Dedifferentiated amniotic fluid mesenchymal stem cell (primary cell): ENCODE measurements around the gene MYO1C.
A peak's percentile ranks its signal among the peaks of the same experiment; 100 is the strongest.
"Not testable (repeated sequence)": the region's sequence is repeated elsewhere in the genome, so short reads cannot be mapped to it uniquely, and the experiment has no call there.

ENCODE experiments used
- DNase-seq: peaks from one replicate; pipeline ENCODE4 v3.0.0-alpha.2; 2016; ENCODE audit errors: extremely low spot score

MYO1C gene

DNA sequence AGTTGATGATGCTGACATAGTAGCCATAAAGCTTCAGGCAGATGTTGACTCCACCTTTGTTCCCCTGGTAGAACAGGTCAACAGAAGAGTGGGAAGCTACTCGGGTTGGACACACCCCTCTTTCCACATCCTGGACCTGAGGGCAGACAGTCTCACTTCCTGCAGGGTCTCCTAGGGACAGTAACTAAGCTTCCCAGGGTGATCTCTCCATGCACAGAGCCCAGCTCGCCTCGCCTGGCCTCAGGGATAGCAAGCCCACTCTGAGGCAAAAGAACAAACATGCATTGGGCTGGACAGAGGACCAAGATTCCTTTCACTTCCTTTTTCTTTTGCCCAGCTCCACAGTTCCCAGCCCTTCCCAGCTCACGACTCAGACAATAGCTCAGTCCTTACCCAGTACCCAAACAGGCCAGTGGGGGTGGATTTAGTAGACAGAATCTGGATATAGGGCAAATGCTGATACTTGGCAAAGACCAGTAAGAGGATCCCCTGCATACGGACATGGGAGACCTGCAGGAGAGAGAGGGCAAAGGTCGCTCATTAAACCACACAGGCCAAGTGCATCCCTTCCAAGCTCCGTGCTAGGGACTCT, 16.9 kb upstream of the MYO1C start:
- DNase-seq: no peak

DNA sequence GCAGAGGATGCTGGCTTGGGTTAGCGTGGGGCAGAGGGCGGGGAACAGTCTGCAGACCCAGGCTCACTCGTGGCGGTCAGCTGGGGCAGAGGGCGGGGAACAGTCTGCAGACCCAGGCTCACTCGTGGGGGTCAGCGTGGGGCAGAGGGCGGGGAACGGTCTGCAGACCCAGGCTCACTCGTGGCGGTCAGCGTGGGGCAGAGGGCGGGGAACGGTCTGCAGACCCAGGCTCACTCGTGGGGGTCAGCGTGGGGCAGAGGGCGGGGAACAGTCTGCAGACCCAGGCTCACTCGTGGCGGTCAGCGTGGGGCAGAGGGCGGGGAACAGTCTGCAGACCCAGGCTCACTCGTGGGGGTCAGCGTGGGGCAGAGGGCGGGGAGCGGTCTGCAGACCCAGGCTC, 16.2 kb upstream of the MYO1C start:
- DNase-seq: not testable (repeated sequence)

DNA sequence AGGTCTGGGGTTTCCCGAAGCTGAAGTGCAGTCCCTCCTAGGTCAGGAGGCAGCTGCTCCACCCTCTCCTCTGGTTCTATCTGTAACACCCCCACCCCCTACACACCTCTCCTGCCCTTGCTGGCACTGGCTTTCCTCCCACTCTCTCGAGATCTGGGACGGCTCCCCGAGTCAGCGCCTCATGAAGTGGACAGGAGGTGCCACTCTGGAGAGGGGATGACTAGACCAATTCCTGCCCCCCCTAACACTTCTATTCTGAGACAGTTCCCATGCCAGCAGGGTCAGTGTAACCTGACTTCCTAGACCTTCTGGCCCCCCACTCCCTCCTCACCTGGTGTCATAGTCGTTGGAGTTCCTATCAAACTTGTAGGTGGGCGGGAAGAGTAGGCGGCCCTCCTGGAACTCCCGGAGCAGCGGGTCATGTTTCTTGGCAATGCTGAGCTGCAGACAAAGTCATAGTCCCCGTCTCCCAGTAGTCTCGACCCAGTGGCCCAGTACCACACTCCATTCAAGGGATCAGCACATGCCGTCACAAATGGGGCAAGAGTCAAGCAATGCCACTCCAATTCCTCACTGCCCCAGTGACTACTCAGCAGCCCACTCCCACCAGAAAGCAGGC, 14.3 kb upstream of the MYO1C start:
- DNase-seq: no peak

DNA sequence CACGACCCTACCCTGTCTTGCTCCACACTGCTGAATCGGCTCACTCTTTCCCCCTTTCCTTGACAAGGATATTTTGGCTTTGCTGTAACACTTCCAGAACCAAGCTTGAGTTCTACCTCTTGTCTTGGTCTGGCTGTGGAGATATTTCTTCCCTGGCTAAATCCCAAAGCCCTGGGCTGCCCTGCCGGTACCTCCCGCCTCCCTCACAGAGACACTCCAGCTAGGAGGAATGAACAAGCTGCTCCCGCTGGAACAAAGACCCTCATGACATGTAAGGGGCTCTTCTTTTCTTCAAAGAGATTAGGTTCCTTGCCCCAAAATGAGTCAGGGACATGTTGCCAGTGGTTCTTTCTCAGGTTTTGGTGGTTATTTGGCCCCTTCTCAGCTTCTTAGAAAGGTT, 13.1 kb upstream of the MYO1C start:
- no peak for DNase-seq

DNA sequence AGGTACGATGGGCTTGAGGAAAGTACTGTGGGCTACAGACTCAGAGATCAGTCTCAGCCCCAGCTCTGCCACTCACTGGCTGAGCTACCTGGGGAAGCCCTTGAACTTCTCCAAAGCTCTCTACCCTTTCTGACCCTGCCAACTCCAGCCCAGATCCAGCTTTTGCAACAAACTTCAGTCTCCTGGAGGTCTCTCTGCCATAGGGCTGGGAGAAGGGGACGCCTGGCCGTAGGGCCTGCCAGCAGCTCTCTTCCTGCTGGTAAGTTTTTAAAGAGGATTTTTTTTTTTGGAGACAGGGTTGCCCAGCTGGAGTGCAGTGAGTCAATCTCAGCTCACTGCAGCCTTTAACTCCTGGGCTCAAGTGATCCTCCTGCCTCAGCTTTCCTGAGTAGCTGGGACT, 12.4 kb upstream of the MYO1C start:
- no peak for DNase-seq

DNA sequence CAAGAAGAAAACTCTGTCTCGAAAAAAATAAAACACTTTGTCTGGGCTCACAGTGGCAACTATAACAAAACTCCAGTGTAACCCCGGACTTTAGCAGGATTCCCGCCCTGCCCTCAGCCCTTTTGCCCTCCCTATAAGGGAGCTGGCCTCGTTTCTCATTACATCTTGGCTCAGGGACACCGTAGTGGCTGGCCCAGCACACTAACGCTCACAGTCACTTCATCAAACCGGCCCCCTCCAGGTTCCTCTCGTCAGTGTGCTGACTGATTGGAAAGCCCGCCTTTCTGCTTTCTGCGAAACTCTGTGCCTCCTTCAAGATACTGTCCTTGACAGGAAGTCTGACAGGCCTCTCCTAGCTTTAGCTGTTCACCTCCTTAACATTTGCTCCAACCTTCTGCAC, 11.2 kb upstream of the MYO1C start:
- no peak for DNase-seq

DNA sequence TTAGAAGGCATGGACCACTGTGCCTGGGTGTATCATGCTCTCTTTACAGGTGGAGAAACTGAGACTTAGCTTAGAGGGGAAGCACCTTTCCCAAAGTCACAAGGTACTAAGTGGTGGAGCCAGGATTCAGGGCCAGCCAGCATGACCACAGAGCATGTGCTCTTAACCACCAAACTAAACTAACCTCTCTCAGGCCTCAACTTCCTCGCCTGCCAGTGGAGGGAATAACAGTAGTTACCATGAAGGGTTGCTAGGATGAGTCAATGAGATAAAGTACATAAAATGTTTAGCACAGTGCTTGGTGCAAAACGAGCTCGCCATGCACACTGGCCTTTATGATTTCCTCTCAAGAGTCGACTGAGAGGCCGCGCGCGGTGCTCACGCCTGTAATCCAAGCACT, 6.4 kb upstream of the MYO1C start:
- DNase-seq: no peak

DNA sequence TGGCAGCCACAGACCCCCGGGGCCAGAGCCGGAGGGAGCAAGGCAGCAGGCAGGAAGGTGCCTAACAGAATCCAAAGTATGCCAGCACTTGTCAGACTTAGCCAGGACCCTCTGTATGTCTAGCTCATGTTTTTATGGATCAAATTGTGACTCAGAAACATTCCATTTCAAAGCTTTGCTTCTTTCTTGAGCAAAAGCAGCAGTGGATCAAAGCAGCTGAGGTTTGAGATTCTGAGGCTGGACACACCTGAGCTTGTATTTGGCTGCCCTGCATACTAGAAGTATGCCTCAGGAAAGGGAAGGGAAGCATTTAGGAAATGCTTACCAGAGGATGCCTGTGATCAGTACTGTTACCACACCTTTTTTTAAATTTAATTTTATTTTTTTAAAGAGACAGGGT, 5.7 kb upstream of the MYO1C start:
- DNase-seq: no peak

DNA sequence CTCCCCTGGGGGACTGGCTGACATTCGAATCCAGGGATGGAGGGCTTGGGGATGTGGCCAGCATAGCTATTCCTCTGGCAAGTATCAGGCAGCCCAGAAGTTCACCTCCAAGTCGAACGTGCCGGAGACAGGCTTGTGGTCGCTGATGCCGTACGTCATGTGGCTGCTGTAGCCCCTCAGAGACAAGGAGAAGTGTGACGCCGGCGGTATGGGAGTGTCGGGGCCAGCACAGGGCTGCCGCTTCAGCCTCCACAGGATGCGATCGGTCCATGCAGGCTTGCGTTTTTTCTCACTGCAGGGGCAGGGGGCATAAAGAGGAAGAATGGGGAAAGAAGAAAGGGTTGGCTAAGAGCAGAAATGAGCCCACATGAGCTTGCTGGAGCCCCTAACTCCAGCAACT, 5.3 kb upstream of the MYO1C start:
- DNase-seq: no peak

DNA sequence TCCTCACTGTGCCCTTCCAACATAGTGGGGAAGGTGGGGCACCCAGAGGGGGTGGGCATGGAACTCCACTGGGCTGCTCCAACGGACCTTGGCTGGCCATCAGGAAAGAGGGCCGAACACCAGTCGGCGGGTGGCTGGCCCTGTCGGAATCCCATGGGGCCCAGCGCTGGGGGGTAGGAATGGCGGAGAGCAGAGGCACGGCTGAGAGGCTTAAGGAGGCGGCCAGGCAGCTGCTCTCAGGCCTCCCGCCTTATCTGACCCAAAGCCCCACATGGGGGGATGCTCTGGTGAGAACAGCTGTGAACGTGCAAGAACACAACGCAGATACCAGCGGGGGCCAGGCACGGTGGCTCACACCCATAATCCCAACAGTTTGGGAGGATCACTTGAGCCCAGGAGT, 4.4 kb upstream of the MYO1C start:
- DNase-seq: no peak

DNA sequence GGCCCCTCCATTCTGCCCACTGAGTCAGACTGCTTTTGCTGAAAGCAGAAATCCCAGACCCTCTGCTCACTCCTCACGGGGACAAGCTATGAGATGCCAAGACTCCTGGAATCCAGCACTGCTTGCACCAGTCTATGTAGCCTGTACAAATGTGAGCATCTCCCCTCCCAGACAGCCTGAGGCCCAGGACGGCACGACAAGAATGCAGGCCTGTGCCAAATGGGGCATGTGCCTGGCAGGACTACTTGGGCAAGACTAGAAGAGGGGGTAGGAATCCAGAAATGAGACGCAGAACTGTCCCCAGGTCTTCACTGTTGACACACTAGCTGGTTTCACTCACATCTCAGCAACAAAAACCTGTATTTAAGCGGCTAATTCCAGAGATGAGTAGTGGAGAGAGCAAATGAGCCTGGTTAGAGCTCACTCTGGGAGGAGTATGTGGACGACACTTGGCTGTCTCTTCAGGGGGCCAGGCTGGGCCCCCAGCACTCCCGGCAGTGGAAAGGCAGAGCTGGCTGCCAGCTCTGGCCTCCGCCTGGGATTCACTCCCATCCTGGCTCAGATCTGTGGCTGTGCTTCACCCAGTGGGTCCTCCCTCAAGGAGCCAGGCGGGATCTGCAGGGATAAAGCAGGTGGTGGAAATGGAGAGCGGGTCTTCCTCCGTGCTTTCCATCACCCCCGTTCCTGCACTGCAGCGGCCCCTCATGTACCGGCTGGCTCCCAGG, 2.9 kb upstream of the MYO1C start:
- DNase-seq: no peak

DNA sequence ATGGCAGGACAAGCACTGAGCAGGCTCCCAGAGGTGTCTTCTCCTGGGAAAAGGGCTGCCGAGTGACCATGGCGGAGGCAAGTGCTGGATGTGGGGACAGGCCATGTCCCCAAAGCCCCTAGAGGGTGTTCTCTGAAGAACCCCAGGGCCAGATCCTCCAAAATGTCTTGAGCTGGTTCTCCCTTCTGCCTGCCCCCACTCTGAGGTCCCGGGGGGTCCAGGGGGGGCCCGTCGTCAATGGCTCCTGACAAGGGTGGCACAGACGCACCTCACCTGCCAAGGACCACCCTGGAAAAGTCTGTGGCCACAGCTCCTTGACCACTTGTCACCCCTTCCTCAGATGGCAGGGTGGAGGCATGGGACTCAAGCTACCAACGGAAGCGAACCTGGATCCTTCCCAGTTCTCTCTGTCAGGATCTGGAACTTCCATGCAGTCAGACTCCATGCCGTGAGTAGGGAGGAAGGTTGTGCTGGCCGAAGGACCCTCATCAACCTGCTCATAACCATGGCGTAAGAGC, 2.3 kb upstream of the MYO1C start:
- no peak for DNase-seq

DNA sequence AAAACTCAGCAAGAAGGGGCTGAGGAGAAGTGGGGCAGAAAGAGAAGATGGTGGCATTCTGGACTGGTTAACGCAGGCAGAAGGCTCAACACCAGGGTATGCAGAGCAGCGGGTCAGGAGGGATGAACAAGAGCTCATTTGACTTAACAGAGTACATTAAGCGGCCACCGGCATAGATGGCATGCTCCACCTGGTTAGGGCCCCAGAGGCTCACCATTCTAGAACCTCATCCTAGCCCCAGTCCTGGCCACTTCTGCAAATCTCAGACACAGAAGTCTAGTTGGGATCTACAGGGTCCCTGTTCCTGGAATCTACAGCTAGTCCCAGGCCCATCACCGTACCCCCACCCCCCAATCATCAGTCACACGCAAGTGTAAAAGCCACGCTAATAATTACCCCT, 1.7 kb upstream of the MYO1C start:
- DNase-seq: no peak

DNA sequence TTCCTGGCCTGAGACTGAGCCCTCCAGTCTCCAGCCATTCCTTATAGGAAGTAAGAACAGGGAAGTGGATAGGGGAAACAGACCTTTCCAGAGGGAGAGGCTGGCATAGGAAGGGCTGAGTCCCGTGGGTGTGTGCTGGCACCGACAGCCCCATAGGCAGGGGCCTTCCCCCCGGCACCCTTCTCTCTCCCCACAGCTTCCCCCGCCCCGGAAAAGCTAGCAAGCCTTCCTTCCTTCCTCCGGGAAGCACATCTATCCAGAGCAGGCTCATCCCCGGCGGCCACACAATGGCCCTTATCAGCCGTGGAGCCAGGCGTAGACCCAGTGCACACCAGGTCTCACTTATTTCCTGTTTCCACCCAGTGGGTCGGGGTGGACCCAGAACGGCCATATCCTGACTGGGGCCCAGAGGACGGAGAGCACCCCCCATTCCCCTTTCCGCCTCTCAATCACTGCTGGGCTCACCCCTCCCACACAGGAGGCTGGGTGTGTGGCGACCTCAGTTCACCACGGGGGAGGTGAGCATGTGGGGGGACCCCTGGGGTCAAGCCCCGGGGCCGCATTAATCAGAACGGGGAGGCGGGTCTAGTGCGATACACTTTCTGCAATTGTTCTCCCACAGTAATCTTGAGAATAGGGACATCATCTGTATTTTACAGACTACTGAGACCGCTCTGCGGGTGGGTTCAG, 950 bp upstream of the MYO1C start:
- DNase-seq: no peak

DNA sequence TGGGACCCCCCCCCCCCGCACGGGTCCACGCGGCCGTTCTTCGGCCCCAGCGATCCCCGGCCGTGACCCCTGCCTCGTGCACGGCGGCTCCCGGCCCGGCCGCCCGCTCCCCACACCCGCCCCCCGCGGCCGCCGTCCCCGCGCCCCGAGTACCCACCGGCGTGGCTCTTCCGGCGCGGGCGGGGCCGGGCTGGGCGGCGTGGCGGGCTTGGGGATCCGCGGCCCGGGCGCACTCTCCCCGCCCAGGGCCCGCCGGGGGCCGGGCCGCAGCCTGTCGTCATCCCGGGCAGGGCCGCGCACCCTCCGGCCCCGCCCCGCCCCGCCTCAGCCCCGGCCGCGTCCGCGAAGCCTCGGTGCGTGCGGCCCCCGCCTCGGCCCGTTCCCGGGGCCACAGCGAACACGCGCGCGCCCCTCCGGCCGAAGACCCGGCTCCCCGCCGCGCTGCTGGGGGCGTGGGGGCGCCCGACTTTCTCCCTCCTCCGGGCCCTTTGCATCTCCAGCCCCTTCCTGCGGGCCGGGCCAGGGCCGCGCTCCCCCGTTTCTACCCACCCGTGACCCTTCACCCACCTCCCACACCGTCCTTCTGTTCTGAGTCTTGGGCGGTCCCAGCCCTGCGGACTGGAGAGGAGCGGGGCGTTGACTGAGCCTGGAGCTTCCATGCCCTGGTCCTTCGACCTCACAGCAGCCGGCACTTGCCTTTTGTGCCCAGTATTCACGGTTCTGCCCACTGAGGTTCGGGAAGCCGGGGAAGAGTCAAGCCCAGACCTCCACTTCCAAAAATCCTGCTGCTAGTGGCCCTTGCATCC, 840 bp downstream of the MYO1C start:
- DNase-seq: no peak

DNA sequence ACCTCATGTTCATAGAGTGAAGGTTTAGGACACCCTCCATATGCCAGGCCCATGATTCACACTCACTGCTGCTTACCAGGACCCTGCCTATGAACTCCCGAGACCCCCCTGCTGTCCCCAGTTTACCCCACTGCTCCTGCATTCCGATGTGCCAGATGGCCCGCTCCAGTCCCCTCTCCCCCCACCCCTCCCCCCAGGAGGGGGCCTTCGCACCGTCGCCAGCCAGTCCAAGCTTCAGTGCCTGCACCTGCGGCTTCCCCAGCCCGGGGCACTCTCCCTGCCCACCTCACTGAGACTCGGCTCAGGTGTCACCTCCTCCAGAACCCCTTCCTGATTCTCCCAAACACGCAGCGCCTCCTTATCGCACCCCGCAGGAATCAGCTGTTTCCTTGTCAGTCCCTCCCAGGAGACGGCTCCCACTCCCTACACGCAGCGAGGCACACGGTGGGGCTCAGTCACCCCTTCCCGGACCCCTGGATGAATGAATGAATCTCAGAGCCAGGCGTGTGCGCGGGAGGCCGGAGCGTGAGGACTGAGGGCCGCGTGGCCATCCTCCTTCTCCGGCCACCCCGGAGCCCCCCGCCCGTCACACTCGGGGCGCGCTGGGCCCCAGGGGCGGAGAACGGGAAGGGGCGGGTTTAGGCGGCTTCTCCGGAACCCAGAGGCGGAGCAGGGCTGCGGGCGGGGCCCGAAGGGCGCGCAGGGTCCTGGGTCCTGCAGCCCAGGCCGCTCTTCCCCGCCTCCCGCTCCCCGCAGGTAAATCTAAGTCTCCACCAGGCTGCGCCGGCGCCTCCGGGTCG, 1.6 kb downstream of the MYO1C start:
- no peak for DNase-seq

DNA sequence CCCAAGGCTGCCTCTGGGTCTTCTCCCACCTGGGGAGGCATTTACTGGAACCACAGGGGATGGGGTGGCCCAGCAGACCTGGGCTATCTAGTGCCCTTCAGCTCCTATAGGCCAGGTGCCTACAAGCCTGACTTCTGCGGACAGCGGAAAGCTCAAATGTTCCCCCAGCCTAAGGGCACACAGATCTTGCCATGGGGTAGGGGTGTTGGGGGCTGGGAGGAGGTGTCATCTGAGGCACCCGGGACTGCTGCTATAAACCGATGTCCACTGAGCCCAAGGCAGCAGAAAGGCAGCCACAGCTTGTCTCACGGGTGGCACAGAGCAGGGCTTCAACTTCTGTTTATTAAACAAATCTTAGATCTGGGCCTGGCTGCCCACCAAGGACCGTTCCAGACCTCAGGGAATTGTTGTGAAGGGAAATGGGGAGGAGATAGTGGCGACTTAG, 3.6 kb downstream of the MYO1C start:
- no peak for DNase-seq

DNA sequence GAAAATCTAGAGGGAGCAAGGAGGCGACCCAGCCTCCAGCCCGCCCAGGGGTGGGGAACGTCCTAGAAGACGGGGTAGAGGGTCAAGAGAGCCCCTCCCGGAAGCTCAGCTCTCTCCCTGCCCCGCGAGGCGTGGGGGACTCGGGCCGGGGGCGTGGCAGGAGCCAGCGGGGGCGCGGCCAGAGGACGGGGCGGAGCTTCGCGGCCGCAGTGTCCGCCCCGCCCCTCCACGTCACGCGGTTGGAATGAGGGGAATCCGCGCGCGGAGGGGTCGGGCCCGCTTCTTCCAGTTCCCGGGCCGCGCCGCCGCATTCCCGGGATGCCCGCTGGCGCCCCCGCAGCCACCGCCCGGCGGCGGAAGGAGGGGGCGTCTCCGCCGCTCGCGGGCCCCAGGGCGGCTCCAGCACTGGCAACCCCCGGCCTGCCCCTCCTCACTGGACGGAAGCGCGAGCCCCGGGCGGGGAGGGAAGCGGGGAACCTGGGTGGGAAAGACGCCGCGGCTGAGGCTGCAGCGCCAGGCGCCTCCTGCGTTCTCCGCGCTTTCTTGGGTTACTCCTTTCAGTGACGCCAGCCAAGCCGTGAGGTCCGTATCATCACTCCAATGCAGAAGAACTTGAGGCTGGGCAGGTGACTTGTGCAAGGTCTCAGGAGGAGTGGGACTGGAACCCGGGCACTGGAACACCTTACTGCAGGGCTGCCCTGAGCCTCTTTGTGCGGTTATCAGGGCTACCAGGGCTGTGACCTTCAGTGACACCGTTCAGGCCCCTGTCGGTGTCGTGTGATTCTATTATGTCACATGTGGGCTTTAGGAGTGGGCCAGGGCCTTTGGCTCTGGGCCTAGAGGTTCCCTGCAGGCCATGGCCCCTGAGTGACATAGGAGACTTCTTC, 4.3 kb downstream of the MYO1C start:
- DNase-seq: peak; percentile 86

DNA sequence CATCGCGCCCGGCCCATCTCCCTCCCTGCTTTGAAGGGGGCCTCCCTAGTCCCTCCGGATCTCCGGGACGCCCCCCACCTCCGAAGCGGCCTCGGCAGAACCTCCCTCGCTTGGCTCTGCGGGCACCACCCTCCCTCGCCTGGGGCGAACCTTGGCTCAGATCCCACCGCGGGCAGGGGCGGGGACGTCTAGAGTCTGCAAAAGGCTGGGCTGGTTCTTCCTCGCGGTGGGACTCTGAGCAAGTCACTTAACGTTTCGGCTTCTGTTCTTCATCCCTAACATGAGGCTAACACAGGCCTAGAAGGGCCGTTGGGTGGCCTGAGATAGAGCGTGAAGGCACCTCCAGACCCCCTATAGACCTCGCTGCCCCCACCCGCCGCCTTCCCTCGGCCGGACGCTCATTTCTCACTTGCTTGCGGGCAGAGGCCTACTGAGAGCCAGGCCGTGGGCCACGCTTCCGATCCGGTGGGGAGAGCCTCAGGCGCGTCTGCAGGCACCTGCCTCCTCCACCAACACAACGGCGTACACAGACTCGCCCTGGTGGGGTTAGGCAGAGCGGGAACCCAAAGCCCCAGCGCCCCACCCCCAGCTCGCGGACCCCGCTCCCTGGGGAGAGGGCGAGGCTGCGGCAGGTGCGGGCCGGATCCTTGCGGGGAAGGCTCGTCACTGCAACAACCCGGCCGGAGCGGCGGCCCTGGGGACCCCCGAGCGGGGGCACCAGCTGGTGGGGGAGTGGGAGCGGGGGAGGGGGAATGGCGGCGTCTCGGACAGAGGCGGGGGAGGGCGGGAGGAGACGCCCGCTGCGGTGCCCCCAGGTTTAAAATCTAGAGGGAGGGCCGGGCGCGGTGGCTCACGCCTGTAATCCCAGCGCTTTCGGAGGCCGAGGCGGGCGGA, 5.4 kb downstream of the MYO1C start:
- peak; percentile 33 for DNase-seq
